ENCODE data around the gene LCE3D.

DNA sequence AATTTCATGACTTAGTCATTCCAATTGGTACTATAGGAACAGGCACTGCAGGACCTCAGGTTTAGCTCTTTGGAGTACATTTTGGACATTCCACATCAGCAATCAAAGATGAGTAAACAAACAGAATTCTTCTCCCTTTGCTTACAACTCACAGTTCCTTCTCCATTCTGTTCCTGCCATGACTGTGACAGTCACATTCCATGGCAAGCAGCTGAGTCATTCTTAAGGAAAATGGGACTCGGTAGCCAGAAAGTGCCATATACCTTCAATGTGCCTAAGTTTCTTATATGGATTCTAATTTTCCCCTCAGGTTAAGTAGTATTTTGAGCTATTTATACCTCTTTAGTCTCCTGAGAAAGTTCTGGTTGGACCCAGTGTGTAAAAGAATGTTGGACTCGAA lies 40.4 kb downstream of the LCE3D start:
- no peak for TF ChIP-seq NRF1 (conservative IDR thresholded peaks at IDR 0.05 in 1 of 2, IDR thresholded peaks at IDR 0.05 in 1 of 2)
- TF ChIP-seq, protein P1, sequence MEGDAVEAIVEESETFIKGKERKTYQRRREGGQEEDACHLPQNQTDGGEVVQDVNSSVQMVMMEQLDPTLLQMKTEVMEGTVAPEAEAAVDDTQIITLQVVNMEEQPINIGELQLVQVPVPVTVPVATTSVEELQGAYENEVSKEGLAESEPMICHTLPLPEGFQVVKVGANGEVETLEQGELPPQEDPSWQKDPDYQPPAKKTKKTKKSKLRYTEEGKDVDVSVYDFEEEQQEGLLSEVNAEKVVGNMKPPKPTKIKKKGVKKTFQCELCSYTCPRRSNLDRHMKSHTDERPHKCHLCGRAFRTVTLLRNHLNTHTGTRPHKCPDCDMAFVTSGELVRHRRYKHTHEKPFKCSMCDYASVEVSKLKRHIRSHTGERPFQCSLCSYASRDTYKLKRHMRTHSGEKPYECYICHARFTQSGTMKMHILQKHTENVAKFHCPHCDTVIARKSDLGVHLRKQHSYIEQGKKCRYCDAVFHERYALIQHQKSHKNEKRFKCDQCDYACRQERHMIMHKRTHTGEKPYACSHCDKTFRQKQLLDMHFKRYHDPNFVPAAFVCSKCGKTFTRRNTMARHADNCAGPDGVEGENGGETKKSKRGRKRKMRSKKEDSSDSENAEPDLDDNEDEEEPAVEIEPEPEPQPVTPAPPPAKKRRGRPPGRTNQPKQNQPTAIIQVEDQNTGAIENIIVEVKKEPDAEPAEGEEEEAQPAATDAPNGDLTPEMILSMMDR (IDR thresholded peaks at IDR 0.05 in 2 of 3, conservative IDR thresholded peaks at IDR 0.05 in 1 of 3; ENCODE audit: insufficient read depth in 2 of 3, low read depth in 1 of 3, low read length in 3 of 3), result no peak
- TF ChIP-seq, protein P2, sequence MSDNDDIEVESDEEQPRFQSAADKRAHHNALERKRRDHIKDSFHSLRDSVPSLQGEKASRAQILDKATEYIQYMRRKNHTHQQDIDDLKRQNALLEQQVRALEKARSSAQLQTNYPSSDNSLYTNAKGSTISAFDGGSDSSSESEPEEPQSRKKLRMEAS (CRISPR knock-in tag; IDR thresholded peaks at IDR 0.05), result no peak
- TF ChIP-seq POLR2AphosphoS5 (IDR thresholded peaks at IDR 0.05; ENCODE audit: control insufficient read depth, insufficient read depth, low read depth, low read length), result no peak
- TF ChIP-seq TARDBP (IDR thresholded peaks at IDR 0.05), result no peak
- TF ChIP-seq SETDB1 (IDR thresholded peaks at IDR 0.05; ENCODE audit: low read length), result no peak
- TF ChIP-seq, protein P3, sequence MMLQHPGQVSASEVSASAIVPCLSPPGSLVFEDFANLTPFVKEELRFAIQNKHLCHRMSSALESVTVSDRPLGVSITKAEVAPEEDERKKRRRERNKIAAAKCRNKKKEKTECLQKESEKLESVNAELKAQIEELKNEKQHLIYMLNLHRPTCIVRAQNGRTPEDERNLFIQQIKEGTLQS (IDR thresholded peaks at IDR 0.05), result no peak
- TF ChIP-seq, protein P3 (CRISPR knock-in tag; conservative IDR thresholded peaks at IDR 0.05), result no peak
- TF ChIP-seq, protein P4, sequence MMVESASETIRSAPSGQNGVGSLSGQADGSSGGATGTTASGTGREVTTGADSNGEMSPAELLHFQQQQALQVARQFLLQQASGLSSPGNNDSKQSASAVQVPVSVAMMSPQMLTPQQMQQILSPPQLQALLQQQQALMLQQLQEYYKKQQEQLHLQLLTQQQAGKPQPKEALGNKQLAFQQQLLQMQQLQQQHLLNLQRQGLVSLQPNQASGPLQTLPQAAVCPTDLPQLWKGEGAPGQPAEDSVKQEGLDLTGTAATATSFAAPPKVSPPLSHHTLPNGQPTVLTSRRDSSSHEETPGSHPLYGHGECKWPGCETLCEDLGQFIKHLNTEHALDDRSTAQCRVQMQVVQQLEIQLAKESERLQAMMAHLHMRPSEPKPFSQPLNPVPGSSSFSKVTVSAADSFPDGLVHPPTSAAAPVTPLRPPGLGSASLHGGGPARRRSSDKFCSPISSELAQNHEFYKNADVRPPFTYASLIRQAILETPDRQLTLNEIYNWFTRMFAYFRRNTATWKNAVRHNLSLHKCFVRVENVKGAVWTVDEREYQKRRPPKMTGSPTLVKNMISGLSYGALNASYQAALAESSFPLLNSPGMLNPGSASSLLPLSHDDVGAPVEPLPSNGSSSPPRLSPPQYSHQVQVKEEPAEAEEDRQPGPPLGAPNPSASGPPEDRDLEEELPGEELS (CRISPR knock-in tag; IDR thresholded peaks at IDR 0.05; ENCODE audit: borderline replicate concordance), result no peak
- no peak for TF ChIP-seq XRCC3 (IDR thresholded peaks at IDR 0.05)
- no peak for TF ChIP-seq SUPT5H (IDR thresholded peaks at IDR 0.05)
- TF ChIP-seq ZNF316 (IDR thresholded peaks at IDR 0.05), result no peak
- TF ChIP-seq, protein P5, sequence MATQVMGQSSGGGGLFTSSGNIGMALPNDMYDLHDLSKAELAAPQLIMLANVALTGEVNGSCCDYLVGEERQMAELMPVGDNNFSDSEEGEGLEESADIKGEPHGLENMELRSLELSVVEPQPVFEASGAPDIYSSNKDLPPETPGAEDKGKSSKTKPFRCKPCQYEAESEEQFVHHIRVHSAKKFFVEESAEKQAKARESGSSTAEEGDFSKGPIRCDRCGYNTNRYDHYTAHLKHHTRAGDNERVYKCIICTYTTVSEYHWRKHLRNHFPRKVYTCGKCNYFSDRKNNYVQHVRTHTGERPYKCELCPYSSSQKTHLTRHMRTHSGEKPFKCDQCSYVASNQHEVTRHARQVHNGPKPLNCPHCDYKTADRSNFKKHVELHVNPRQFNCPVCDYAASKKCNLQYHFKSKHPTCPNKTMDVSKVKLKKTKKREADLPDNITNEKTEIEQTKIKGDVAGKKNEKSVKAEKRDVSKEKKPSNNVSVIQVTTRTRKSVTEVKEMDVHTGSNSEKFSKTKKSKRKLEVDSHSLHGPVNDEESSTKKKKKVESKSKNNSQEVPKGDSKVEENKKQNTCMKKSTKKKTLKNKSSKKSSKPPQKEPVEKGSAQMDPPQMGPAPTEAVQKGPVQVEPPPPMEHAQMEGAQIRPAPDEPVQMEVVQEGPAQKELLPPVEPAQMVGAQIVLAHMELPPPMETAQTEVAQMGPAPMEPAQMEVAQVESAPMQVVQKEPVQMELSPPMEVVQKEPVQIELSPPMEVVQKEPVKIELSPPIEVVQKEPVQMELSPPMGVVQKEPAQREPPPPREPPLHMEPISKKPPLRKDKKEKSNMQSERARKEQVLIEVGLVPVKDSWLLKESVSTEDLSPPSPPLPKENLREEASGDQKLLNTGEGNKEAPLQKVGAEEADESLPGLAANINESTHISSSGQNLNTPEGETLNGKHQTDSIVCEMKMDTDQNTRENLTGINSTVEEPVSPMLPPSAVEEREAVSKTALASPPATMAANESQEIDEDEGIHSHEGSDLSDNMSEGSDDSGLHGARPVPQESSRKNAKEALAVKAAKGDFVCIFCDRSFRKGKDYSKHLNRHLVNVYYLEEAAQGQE (IDR thresholded peaks at IDR 0.05; ENCODE audit: borderline replicate concordance), result no peak
- TF ChIP-seq, protein P5 (CRISPR knock-in tag; IDR thresholded peaks at IDR 0.05; ENCODE audit: low read depth), result no peak
- TF ChIP-seq, protein P6, sequence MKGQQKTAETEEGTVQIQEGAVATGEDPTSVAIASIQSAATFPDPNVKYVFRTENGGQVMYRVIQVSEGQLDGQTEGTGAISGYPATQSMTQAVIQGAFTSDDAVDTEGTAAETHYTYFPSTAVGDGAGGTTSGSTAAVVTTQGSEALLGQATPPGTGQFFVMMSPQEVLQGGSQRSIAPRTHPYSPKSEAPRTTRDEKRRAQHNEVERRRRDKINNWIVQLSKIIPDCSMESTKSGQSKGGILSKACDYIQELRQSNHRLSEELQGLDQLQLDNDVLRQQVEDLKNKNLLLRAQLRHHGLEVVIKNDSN (CRISPR knock-in tag; IDR thresholded peaks at IDR 0.05), result no peak
- no peak for TF ChIP-seq POLR2A (conservative IDR thresholded peaks at IDR 0.05)
